HCT116 (cell line): ENCODE data around the gene C4BPA. TPM values are rescaled to one million over a fixed set of nuclear protein-coding genes. Genes with fewer than 3 reads are reported as not detected.

Experiments used
- ATAC-seq: fragments of 200-7000 bp; cut with Tn5 transposase; 2 replicates; pipeline ENCODE4 v1.9.1; 2020; ENCODE audit warnings: mild to moderate bottlenecking, moderate library complexity
- BruUV-seq: library from RNA; stranded (reverse); fragments of 400-500 nt; replicated peaks from 2 replicates; lab custom pipeline; 2021; lab: Mats Ljungman, UMichigan
- CTCF ChIA-PET: fragments of 300-600 bp; sonication (Branson Sonifier 250); formaldehyde crosslinking; loops from one replicate; lab custom pipeline; 2021; ENCODE audit warnings: antibody characterized with exemption; lab: Charles Lee
- POLR2A ChIA-PET: fragments of 300-600, 350-600 bp; sonication (Branson Sonifier 250); formaldehyde crosslinking; loops from one replicate; lab custom pipeline; 2021; ENCODE audit warnings: antibody characterized with exemption; lab: Charles Lee
- RAD21 ChIA-PET, 2 experiments: fragments of 300-600 bp; sonication (Branson Sonifier 250); formaldehyde crosslinking; loops; one replicate each; lab custom pipeline; 2023; ENCODE audit warnings: low total read pairs in 2 of 2; ENCODE audit not compliant: uncharacterized antibody in 2 of 2, unreplicated experiment in 2 of 2, low non-redundant PET in 1 of 2; lab: Charles Lee
- DNase-seq: peaks from one replicate; pipeline ENCODE4 v3.0.0-alpha.2; 2010; ENCODE audit warnings: low read depth, low spot score
- H2AFZ ChIP-seq: fragments of 200-600 bp; shearing (Covaris generic), sonication (generic); 2 replicates; pipeline ENCODE4 v1.6.1; 2017; ENCODE audit warnings: low read depth, mixed run types, mixed read lengths, antibody characterized with exemption, low read length; ENCODE audit not compliant: poor library complexity, severe bottlenecking
- H3K27ac ChIP-seq: 2 replicates; pipeline ENCODE4 v1.5.1; 2012; ENCODE audit warnings: low read depth, low read length
- H3K27me3 ChIP-seq: fragments of 200-600 bp; sonication (generic); 2 replicates; pipeline ENCODE4 v1.6.1; 2016; ENCODE audit warnings: mixed run types, low read length, mixed read lengths; ENCODE audit not compliant: insufficient read depth
- H3K36me3 ChIP-seq, 2 experiments: fragments of 200-500 bp in 1 of 2; fragments of 200-600 bp in 1 of 2; sonication (Bioruptor generic) in 1 of 2; sonication (generic) in 1 of 2; 2 replicates each; pipeline versions ENCODE4 v1.5.1 to v1.6.1; 2014 to 2016; ENCODE audit warnings: low read length in 2 of 2, inconsistent platforms in 1 of 2, mixed read lengths in 1 of 2, mixed run types in 1 of 2; ENCODE audit not compliant: insufficient read depth in 2 of 2, control insufficient read depth in 1 of 2
- H3K4me1 ChIP-seq, 2 experiments: fragments of 200-600 bp in 1 of 2; sonication (generic) in 1 of 2; 2 replicates each; pipeline versions ENCODE4 v1.5.1 to v1.6.1; 2012 to 2017; ENCODE audit warnings: low read length in 2 of 2, inconsistent platforms in 1 of 2, mild to moderate bottlenecking in 1 of 2, mixed read lengths in 1 of 2, mixed run types in 1 of 2, moderate library complexity in 1 of 2; ENCODE audit not compliant: insufficient read depth in 2 of 2, control insufficient read depth in 1 of 2
- H3K4me2 ChIP-seq: fragments of 200-600 bp; sonication (generic); 2 replicates; pipeline ENCODE4 v1.6.1; 2017; ENCODE audit warnings: mixed run types, low read length, mixed read lengths
- H3K4me3 ChIP-seq, 2 experiments: fragments of 200-600 bp in 1 of 2; sonication (generic) in 1 of 2; replicated peaks in 1 of 2; 2 replicates each; pipeline ENCODE4 v1.5.1; 2011 to 2016; ENCODE audit warnings: low read length in 2 of 2, control low read depth in 1 of 2, low read depth in 1 of 2, mild to moderate bottlenecking in 1 of 2, mixed read lengths in 1 of 2, mixed run types in 1 of 2
- H3K79me2 ChIP-seq: fragments of 200-600 bp; sonication (generic); 2 replicates; pipeline ENCODE4 v1.6.1; 2017; ENCODE audit warnings: mild to moderate bottlenecking, mixed run types, low read length, moderate library complexity, mixed read lengths; ENCODE audit not compliant: insufficient read depth
- H3K9ac ChIP-seq: fragments of 200-600 bp; sonication (generic); 2 replicates; pipeline ENCODE4 v1.6.1; 2016; ENCODE audit warnings: low read length, mixed read lengths
- H3K9me2 ChIP-seq: fragments of 200-600 bp; sonication (generic), shearing (Covaris generic); 2 replicates; pipeline ENCODE4 v1.6.1; 2017; ENCODE audit warnings: mixed run types, mild to moderate bottlenecking, moderate library complexity; ENCODE audit not compliant: insufficient read depth
- H3K9me3 ChIP-seq, 2 experiments: fragments of 200-500 bp in 1 of 2; fragments of 200-600 bp in 1 of 2; sonication (Bioruptor generic) in 1 of 2; sonication (generic) in 1 of 2; 2 replicates each; pipeline ENCODE4 v1.6.1; 2014 to 2017; ENCODE audit warnings: low read length in 2 of 2, mixed read lengths in 2 of 2, inconsistent platforms in 1 of 2, low read depth in 1 of 2, mild to moderate bottlenecking in 1 of 2, mixed run types in 1 of 2, moderate library complexity in 1 of 2; ENCODE audit not compliant: control insufficient read depth in 1 of 2, insufficient read depth in 1 of 2
- H4K20me1 ChIP-seq: fragments of 200-600 bp; sonication (generic), shearing (Covaris generic); 2 replicates; pipeline ENCODE4 v1.6.1; 2017; ENCODE audit warnings: mixed run types, mild to moderate bottlenecking, moderate library complexity; ENCODE audit not compliant: insufficient read depth
- CBX3 ChIP-seq: IDR thresholded peaks from 2 replicates; pipeline ENCODE4 v1.6.1; 2012; ENCODE audit warnings: low read depth
- ELF1 ChIP-seq: IDR thresholded peaks from 2 replicates; pipeline ENCODE4 v1.6.1; 2012; ENCODE audit warnings: low read depth, borderline replicate concordance
- EZH2phosphoT487 ChIP-seq: fragments of 200-600 bp; IDR thresholded peaks from 2 replicates; pipeline ENCODE4 v1.6.1; 2018; ENCODE audit warnings: antibody characterized with exemption, borderline replicate concordance
- POLR2A ChIP-seq: IDR thresholded peaks from 2 replicates; pipeline ENCODE4 v1.7.0; 2011; ENCODE audit warnings: borderline replicate concordance; ENCODE audit not compliant: insufficient read depth, insufficient read length; ENCODE audit errors: extremely low read depth
- POLR2AphosphoS5 ChIP-seq: IDR thresholded peaks from 2 replicates; pipeline ENCODE4 v1.6.1; 2011; ENCODE audit warnings: mild to moderate bottlenecking, low read depth, low read length, moderate library complexity
- SIN3A ChIP-seq: IDR thresholded peaks from 2 replicates; pipeline ENCODE4 v1.6.1; 2012; ENCODE audit warnings: low read depth
- SP1 ChIP-seq: IDR thresholded peaks from 2 replicates; pipeline ENCODE4 v1.6.1; 2012; ENCODE audit warnings: low read depth
- YY1 ChIP-seq: IDR thresholded peaks from 2 replicates; pipeline ENCODE4 v1.6.1; 2011; ENCODE audit warnings: low read length, low read depth, moderate library complexity, mild to moderate bottlenecking; ENCODE audit not compliant: insufficient replicate concordance; ENCODE audit errors: extremely low read depth
- ZBTB33 ChIP-seq: IDR thresholded peaks from 2 replicates; pipeline ENCODE4 v1.6.1; 2011; ENCODE audit warnings: mild to moderate bottlenecking, low read length, moderate library complexity; ENCODE audit not compliant: insufficient replicate concordance; ENCODE audit errors: extremely low read depth
- ZFX ChIP-seq: fragments of 450-650 bp; IDR thresholded peaks from 2 replicates; pipeline ENCODE4 v1.6.1; 2017
- intact Hi-C: fragments of 100-400 bp; cut with micrococcal nuclease; formaldehyde crosslinking; loops from 2 replicates; pipeline ENCODE4 v1.10.0; 2022
- total RNA-seq: library from RNA; stranded (reverse); gene quantifications from one replicate; pipeline ENCODE4 v1.2.1, GENCODE V29; 2021; ENCODE audit not compliant: unreplicated experiment

Gene C4BPA
- total RNA-seq, 1 experiment from 2014 or later = 0.32 TPM

- POLR2A ChIA-PET = no interaction called here
- no peak overlapping the region for H3K27ac ChIP-seq
- no peak for TF ChIP-seq SIN3A
- TF ChIP-seq ELF1 = no peak
- TF ChIP-seq ZFX = no peak
- TF ChIP-seq EZH2phosphoT487 = no peak
- TF ChIP-seq ZBTB33 = no peak
- no peak for TF ChIP-seq CBX3
- TF ChIP-seq POLR2A = no peak
- no peak for TF ChIP-seq YY1
- TF ChIP-seq POLR2AphosphoS5 = no peak
- TF ChIP-seq SP1 = no peak
- TF ChIP-seq, all 23 proteins: peak for 0
- Histone ChIP-seq H4K20me1 (no peaks in the 10 kb centered on the region), H2AFZ (no peak overlapping the region), H3K79me2 (no peaks in the 10 kb centered on the region), H3K36me3 (no peaks in the 10 kb centered on the region), H3K9me3 (no peaks in the 10 kb centered on the region), H3K27me3 (no peaks in the 10 kb centered on the region), H3K4me1 (no peaks in the 10 kb centered on the region), H3K4me3 (no peak overlapping the region), H3K4me2 (no peak overlapping the region), H3K9me2 (no peaks in the 10 kb centered on the region), H3K9ac (no peak overlapping the region)
- RAD21 ChIA-PET = no interaction called here
- ATAC-seq = no peak
- intact Hi-C loops = no loop called here
- no TSS peak for BruUV-seq
- DNase-seq = no peak
- CTCF ChIA-PET = no interaction called here
Measured at GRCh38 chr1:207115269-207115668, 11.2 kb downstream of the C4BPA start.
